Hematopoietic multipotent progenitor cell treated with erythropoietin and hydrocortisone succinate and interleukin-3 and kit ligand, for 15 days (in vitro differentiated cells): ENCODE results near the gene KIF17.

Experiments
- DNase-seq: peaks from one replicate; pipeline ENCODE4 v3.0.0-alpha.2; 2015; ENCODE audit warnings: low spot score

KIF17 gene

GRCh38 chr1:20625176-20626097 lies 92.4 kb downstream of the KIF17 start:
- DNase-seq = no peak

DNA sequence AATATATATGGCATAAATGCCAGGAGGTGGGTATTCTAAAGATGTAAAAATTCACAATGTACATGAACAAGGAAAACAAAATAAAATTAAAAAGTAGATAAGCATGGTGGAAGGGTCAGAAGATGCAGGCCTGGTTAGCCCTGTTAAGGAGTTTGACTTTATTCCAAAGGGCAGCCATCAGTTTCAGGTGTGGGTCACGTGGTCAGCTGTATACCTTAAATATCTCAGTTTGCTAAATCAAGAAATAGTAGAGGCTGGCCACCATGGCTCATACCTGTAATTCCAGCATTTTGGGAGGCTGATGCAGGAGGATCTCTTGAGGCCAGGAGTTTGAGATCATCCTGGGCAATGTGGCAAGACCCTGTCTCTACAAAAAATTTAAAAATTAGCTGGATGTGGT lies 93.1 kb downstream of the KIF17 start:
- DNase-seq = no peak

DNA sequence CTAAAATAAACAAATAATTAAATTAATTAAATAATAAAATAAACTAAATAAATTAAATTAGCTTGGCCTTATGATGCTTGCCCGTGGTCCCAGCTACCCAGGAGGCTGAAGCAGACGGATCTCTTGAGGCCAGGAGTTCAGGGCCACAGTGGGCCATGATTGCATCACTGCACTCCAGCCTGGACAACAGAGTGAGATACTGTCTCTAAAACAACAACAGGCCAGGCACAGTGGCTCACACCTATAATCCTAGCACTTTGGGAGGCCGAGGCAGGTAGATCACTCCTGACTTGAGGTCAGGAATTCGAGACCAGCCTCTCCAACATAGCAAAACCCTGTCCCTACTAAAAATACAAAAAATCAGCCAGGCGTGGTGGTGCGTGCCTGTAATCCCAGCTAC lies 96.8 kb downstream of the KIF17 start:
- DNase-seq = no peak

GRCh38 chr1:20619999-20620398 lies 97.8 kb downstream of the KIF17 start:
- no peak for DNase-seq

DNA sequence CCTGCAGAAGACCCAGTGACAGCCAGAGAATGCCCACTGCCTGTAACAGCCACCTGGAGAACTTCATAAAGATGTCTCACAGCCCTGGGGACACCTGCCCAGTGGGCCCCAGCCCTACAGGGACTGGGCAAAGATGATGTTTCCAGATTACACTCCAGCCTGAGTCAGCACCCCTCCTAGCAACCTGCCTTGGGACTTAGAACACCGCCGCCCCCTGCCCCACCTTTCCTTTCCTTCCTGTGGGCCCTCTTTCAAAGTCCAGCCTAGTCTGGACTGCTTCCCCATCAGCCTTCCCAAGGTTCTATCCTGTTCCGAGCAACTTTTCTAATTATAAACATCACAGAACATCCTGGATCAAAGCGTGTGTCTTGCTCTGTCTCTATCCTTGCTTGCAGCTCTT lies 99.3 kb downstream of the KIF17 start:
- DNase-seq = no peak

DNA sequence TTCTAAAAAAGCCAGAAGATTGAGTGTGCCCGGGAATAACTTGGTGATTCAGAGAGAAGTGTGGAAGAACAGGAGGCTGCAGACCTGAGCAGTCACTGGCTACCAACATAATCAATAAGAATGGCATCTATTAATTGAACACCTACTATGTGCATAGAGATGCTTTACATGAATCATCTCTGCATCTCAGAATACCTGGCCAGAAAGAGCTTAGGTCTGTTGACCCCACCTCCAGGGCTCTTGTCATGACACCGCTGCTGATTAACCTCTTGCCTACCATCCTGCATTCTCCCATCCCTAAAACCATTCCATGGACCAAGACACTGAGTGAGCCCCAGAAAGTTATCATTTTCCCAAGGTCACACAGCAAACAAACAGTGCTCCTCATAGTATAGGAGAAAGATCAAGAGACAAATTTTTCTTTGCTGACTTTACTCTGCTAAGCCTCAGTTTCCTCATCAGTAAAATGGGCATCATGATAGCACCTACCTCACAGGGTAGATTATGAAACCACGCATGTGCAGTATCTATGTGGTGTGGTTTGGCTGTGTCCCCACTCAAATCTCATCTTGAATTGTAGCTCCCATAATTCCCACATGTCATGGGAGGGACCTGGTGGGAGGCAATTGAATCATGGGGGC lies 100.8 kb downstream of the KIF17 start:
- no peak for DNase-seq

GRCh38 chr1:20615946-20616846 lies 101.6 kb downstream of the KIF17 start:
- no peak for DNase-seq

DNA sequence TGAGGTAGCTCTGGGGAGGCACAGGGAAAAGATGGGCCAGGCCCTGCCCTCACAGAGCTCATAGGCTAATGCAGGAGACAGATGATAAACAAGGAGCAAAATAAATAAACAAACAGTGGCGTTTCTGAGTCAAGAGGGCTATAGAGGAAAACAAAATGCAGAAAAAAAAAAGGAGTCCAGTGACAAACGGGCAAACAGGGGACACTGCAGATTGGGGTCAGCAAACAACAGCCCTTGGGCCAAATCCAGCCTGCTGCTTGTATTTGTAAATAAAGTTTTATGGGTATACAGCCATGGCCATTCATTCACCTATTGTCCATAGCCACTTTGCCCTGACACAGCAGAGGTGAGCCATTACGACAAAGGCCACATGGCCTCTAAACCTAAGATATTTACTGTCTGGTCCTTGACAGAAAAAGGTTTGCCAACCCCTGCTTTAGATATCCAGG lies 103.7 kb downstream of the KIF17 start:
- no peak for DNase-seq
